Germinal center (tissue), 1 donor: ENCODE measurements around the gene DDO.
"Not testable (repeated sequence)": the region's sequence is repeated elsewhere in the genome, so short reads cannot be mapped to it uniquely, and the experiment has no call there.

Experiments
- DNase-seq: peaks from one replicate; pipeline ENCODE4 v3.0.0; 2012; ENCODE audit warnings: mixed read lengths, low spot score

Gene DDO

DNA sequence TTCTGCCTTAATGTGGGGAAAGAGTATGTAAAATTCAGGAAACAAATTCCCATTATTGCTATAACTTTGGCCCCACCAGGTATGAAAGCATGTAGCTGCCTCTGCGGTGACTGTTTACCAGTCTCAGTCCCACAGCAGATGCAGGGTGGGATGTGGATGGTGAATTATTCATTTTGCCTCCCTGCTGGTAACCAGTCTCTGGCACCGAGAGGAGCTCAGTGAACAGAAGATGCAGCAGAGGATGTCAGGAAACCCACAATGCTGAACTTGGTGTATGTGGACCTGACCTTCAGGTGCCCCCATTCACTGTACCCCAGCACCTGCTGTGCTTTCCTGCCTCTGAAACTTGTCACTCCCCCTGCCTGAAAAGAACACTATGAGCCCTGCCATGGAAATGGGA, 48.4 kb downstream of the DDO start:
- no peak for DNase-seq

DNA sequence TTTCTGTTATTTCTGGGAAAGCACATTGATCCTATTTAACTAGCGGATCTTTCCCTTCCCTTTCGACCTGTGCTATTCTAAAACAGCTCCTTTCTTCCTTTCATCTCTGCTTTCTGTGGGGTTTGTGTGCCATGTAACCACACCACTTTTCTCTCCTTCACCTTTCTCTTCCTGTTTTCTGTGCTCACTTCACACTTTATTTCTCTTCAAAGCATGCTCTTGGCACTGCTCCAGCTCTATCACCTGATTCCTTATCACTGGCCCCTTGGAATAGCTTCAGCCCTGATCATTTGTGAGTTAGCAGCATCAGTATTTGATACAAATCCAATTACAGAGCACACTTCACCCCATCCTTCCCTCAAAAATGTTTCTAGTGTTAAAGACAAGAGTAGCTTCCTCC, 49.1 kb downstream of the DDO start:
- no peak for DNase-seq

DNA sequence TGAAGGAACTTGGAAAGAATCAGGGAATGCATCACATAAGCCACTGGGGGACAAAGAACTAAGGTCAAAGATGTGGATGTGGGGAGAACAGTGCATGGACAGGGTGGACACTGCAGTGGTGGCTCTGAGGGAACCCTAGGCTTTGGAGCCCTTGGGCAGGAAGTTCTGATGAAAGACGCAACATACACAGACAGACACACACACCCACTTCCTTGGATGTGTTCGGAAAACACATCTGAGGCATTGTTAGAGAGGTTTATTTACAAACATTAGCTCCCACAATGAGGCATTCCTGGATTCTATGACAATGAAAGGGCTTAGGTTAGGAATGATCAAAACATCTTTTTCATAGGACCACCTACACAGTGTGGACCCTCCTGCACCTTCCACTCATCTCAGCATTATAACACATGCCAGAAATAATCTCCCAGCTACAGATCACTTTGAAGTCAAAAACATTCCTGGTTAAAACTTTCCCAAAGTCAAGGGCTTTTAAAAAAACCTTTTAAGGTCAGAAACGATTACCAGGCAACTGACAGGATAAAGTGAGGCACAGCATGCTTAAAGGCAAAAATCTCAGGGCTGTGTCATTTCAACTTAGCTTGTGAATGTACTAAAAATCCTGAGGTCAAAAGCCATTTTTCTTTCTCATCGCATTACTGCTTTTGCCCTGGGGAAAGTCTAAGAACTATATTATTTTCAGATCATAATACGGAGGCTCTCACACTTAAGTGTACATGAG, 50.8 kb downstream of the DDO start:
- no peak for DNase-seq

DNA sequence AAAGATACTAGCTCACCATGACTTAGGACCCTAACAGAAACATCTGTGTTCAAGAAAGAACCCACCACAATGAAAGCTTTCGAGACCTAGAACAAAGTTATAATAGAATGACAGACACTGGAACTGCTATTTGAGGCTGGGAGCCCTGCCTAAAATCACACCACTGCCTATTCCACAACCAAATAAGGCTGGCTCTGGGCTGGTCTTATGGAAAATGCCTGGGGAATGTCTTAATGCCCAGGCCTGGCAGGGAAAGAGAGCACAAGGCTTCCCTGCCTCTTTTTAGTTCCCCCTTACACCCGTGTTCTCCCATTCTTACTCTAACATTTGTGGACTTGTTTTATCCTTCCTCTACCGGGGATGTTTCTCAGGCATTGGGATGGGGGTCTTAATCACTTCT, 51.6 kb downstream of the DDO start:
- DNase-seq: no peak

DNA sequence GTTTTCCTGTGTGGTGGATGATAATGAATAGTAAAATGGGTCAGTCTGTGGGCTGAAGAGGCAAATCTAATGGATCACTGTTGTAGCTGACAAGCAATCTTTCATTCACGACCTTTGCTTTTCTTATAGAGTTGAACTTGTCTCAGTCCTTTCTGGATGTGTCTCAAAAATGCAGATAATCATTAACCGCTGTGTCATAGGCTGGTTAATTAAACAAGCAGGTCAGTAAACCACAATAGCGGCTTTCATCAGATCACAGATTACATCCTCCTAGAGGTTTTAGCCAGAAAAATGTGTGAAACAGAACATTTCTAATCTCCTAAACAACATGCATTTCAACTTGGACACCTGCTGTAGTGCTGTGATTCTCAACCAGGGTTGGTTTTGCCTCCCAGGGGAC, 54.7 kb downstream of the DDO start:
- DNase-seq: no peak

DNA sequence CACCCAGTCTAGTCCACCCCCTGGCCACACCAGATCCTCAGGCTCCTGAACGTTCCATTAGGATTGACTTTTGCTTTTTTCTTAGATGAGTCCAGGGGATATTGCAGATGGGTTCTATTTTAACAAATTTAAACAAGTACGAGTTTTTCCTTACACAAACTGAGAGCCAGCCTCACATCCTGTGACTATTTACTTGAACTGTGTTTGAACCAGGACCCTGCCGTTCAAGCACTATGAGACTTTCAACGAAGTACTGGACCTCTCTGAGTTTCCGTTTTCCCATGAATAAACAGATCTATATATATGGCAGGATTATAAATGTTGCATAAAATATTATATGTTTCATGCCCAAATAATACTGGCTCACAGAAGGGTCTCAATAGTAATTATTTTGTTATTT, 55.8 kb downstream of the DDO start:
- no peak for DNase-seq

DNA sequence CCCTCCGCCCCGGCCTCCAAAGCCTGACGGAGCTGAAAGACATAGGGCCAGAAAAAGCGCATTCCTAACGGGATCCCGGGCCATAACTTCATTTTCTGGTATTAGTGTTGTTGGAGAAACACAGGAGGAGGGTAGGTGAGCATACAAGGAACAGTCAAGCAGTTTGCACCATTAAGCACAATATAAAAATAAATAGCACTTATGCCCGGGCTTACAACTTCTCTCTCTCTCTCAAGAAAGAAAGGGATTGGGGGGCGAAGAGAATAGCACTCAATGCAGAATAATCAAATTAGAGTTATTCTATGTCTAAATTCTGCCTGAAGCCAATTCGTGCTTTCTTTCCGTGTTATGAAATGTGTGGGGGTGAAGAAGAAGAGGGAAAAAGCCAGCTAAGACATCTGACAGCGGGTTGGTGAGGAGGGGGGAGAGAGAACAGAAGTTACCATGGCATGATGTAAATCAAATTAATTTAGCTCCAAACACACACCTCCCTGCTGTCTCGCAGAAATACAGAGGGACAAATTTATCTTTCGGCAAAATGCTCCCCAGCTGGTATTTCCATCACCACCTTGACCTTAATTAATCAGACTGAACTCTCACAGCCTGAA, 56.7 kb downstream of the DDO start:
- no peak for DNase-seq

DNA sequence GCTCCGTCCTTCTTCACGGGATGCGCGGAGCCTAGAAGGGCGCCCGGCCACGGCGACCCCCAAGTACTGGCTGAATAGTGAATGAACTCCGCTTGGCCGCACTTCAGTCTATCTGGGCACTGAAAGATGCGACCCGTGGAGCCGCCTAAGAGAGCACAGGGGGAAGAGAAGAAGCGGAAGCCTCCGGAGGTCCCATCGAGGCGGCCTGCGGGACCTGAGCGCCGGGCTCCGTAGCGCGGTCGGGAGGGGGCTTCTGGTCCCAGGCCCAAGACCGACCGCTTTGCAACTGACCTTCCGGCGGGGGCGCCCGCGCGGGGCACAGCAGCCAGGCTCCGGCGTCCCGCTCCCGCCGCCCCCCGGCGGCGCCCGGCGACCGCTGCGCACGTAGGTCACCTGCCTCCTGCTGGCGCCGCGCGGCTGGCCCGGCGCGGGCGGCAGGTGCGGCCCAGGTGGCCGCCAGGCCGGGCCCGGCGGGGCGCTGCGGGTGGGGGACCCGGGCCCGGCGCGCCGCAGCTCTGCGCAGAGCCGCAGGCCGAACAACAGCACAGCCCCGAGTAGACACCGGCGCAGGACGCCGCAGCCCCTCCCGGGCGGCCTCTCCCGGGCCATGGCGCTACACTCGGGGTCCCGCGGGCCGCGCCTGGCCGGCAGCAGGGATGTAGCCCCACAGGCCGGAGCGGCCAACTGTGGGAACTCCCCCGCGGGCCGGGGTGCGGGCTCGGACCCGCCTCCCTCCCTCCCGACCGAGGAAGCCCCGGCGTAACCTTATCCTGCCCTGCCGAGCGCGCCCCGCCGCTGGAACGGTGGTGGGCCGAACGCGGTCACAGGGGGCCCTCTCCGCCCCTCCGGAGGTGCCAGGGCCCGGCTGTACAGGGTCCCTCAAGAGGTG, 57.5 kb downstream of the DDO start, which contains the start of gene METTL24:
TSS of gene METTL24 (minus strand) at position 686 of the 889 bp plus-strand sequence. CDS start at position 609, 77 bp downstream.
- peak; percentile 30 for DNase-seq

DNA sequence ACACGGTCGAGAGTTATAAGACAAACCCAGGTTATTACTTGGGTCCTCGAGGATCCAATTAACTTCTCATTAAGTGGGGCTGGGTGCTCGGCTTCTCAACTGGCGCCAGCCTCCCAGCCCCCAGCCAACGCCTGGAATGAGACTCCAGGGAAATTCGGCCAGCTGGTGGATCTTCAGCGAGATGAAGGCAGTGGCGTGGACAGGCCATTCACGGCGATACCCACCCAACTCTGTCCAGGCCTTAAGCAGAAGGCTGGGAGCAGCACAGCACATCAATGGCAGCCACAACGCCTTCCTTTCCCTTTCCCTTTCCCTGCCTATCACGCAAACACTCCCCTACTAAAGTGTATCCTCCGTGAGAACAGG, 58.1 kb downstream of the DDO start:
- no peak for DNase-seq

DNA sequence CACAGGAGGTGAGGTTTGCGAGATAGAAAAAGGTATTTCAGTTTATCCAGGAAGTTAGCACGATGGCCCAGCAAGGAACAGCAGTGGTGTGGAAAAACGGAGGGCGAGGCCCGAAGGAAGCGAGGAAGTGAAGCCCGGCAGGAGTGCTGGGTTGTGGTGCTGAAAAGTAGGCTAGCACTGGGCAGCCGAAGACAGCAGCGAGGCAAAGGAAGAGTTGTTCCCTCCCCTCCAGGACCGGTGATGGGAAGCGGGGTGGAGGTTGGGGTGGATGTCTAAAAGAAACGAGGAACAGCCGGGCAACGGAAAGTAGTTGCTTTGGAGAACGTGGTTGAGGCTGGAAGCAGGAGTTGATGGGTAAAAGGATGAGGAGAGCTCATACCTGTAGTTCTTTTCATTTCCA, 58.6 kb downstream of the DDO start:
- no peak for DNase-seq

DNA sequence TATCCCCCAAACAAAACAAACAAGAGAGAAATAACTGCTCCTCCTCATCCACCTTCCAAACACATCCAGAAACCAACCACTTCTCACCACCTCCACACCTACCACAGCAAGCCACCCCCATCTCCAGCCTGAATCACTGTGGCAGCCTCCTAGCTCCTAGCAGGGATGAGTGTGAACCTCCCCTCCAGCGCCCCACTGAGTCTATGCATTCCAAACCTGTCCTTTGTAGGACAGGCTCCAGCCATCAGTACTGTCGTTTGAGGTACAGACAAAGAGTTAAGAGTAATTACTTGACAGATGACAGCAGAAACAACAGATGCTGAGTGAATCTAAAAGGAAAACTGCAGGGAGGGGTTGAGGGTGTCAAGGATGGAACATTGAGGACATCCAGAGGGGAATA, 59.6 kb downstream of the DDO start:
- no peak for DNase-seq

DNA sequence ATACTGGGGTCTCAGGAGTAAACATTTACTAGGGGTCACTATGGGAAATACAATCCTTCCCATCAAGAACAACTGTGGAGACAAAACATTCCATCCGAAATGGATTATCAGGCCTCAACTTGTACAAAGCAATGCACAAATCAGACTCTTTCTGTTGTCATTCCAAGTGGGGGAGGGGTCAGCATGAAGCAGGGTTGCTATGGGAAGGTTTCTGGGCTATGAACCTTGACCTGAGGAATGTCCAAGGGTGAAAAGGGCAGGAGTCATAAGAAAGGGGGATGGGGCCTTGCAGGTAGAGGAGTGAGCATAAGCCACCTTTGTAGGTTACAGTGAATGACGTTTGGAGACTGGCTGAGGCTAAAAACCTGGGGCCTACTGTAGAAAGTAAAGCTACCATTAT, 60.4 kb downstream of the DDO start:
- DNase-seq: no peak

DNA sequence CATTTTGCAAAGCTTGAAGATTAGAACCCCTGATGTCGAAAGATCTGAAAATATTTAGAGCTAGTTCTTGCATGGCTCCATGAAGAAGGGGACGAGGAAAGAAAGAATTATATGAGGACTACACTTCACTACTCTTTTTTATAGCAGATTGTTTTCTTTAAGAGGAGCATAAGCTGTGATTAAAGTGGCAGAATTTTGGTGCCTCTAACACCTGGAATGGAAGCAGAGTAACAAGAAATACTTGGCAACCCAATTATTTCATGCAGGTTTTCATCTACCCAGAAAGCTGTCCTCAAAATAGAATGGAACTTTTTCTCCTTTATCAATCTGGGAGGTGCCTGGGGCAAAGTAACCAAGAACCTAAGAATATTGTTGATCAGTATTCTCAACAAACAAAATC, 61.2 kb downstream of the DDO start:
- no peak for DNase-seq

DNA sequence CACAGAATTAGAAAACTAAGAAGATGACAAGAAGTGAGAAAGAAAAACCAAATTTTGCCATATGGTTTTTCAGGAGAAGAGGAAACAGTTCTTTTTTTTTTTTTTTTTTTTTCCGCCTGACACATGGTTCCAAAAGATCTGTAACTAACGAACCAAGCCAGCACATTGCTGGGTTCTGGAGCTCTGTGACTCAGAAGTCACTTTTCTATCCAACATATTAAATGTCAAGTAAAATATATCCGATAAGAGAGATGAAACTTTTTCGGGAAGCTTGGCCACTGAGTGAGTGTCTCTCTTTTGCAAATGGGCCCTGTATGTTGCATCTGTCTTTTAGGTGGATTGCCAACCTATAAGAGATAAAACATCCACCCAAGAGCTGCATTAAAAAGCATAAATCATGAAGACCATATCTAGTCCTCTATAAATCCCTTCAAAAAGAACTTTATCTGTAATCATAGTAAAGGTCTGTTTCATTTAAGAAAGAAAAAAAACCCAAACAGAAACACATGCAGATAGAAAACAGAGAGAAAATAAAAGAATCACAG, 61.8 kb downstream of the DDO start:
- DNase-seq: no peak

DNA sequence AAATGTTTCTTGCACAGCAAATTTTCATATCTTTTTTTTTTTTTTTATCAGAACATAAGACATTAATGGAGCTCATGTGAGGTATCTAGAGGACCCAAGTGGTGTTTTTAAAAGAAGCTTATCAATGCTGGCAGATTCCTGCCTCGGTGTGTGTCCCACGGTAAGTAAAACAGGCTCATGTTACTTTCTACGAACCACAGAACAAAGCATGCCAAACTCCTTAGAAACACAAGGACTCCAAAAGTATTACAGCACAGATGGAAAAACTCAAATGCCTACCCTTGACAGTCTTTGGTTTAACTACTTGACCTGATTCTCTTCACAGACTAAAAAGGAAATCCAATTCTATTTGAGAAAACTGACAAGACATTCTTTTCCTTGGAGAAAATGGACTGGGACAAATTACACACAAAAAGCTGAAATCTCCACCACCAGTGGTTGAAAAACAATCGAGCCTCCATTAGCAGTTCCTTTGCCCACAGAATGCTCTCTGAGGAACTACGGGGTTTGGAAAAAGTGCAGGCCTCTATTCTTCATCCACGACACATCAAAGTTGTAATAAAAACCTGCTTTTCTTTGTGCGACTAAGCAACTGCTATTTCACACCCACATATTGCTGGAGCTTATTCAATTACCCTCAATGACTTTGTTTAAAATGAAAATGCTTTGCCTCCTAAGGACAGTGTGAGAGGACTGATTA, 62.7 kb downstream of the DDO start:
- no peak for DNase-seq

DNA sequence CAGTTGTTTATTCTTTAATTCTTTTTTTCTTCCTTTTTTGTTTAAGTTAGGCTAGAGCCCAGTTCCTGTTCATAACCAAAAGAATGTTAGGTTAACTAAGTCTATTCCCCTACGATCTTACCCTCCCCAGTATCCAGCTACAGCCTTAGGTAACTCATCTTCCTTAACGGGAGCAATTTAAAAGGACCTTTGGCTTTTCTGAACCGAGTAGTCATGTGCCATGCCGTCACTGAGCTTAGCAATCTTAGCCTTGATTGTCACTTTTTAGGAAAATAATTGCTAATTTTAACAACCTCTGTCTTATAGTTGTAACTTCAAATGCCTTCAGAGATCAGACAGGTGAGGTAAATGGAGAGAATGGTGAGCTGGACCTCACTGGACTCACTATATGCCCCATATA, 63.4 kb downstream of the DDO start:
- no peak for DNase-seq

DNA sequence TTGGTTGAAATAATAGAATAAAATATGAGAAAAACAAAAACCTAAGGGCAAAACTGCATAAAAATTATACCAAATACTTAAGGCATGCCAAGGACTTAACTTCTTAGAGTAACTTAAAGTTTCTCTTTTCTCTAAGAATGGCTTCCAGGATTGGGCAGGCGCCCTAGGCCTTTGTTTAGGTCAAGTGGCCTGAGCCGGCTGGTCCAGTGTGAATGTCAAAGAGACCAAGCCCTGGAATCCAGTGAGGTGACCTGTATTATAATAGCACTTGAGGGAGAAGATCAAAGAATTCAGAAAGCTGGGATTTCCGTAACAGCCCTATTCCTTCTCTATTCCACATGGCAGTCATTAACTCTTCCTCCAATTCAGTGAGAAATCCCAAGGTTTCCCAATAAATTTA, 63.8 kb downstream of the DDO start:
- no peak for DNase-seq

DNA sequence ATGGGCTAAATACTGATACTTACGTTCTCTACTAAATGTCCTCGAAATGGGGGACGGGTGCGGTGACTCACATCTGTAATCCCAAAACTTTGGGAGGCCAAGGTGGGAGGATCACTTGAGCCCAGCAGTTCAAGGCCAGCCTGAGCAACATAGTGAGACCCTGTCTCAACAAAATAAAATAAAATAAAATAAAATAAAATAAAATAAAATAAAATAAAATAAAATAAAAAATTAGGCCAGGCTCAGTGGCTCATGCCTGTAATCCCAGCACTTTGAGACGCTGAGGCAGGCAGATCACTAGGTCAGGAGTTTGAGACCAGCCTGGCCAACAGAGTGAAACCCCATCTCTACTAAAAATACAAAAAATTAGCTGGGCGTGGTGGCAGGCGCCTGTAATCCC, 64.8 kb downstream of the DDO start:
- DNase-seq: not testable (repeated sequence)

DNA sequence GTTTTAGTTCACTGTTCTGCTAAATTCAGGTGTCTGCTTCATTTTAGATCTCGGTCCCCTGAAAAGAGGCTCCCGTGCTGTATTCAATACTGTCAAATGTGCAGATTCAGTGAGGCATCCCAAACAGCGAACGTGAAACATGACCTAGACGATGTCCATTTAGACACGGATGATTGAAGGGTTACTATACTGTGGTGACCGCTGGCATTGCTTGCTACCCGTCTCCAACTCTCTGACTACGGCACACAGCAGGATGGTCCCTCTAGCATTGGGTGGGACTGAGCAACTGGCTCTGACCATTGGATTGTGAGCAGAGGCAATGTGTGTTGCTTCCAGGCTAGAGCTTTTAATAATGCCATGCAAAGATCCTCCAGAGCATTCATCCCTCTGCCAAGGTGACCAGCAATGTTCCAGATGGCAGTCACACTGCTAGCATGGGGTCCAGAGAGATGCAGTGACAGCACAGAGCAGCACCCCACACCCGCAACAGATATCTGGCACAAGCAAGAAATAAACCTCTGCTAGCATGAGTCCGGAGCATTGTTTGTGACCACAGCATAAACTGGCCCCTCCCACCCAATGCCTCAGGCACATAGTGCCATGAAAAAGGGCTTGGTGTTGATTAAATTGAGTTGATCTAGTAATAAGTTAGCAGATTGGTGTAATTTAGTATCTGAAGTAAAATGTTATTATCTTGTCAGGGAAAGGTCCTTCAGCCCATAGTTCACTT, 66.2 kb downstream of the DDO start:
- DNase-seq: no peak

DNA sequence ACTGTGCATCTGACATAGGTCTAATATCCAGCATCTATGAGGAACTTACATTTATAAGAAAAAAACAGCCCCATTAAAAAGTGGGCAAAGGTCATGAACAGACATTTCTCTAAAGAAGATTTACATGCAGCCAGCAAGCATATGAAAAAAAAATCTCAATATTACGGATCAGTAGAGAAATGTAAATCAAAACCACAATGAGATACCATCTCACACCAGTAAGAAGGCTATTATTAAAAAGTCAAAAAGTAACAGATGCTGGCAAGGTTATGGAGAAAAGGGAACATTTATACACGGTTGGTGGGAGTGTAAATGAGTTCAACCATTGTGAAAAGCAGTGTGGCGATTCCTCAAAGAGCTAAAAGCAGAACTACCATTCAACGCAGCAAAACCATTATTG, 70.3 kb downstream of the DDO start:
- no peak for DNase-seq

DNA sequence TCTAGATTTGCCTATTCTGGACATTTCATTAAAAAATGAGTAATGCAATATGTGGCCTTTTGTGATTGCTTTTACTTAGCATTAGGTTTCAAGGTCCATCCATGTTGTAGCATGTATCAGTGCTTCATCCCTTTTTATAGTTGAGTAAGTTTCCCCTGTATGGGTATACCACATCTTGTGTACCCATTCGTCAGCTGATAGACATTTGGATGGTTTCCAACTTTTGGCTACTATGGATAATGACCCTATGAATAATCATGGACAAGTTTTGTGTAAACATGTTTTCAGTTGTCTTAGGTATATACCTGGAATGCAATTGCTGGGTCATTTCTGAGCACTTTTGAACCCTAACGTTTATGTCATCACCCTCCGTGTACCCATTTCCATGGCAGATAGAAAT, 72.6 kb downstream of the DDO start:
- no peak for DNase-seq
